Mucosa of gallbladder (tissue), 1 donor: Measurements from ENCODE around the gene EFCAB11. TPM values are rescaled to one million over a fixed set of nuclear protein-coding genes. Genes with fewer than 3 reads are reported as not detected.

Experiments used
- DNase-seq: peaks from one replicate; pipeline ENCODE4 v3.0.0-alpha.2; 2020; ENCODE audit warnings: low spot score
- total RNA-seq: library from RNA; stranded (reverse); gene quantifications from one replicate; pipeline ENCODE4 v1.2.1, GENCODE V29; 2021
- donor health status: DM: no; HTN: no; CAD: no.

Gene EFCAB11
- 16.1 TPM for total RNA-seq

- peak; percentile 98 for DNase-seq
Measured at GRCh38 chr14:89954070-89955021, at the start of gene EFCAB11. Gene EFCAB11 (minus strand): TSS chr14:89954730. CDS start chr14:89954660, 70 bp downstream.

GRCh38 chr14:90003526-90004307, 49.2 kb upstream of the EFCAB11 start:
- no peak for DNase-seq

- DNase-seq = no peak
Measured at GRCh38 chr14:90000935-90001334, 46.4 kb upstream of the EFCAB11 start.

GRCh38 chr14:89996963-89997362, 42.4 kb upstream of the EFCAB11 start:
- DNase-seq = no peak

- DNase-seq = no peak
Measured at GRCh38 chr14:89992273-89992672, 37.7 kb upstream of the EFCAB11 start.

GRCh38 chr14:89990623-89991275, 36.2 kb upstream of the EFCAB11 start:
- DNase-seq = no peak

- DNase-seq = no peak
Measured at GRCh38 chr14:89990218-89990617, 35.7 kb upstream of the EFCAB11 start.

GRCh38 chr14:89988787-89989186, 34.3 kb upstream of the EFCAB11 start:
- DNase-seq = no peak

GRCh38 chr14:89987161-89987475, 32.6 kb upstream of the EFCAB11 start:
- DNase-seq = no peak

GRCh38 chr14:89986462-89987160, 32.1 kb upstream of the EFCAB11 start:
- DNase-seq = no peak

GRCh38 chr14:89983375-89983774, 28.8 kb upstream of the EFCAB11 start:
- DNase-seq = no peak

- no peak for DNase-seq
Measured at GRCh38 chr14:89978656-89979055, 24.1 kb upstream of the EFCAB11 start.

GRCh38 chr14:89977668-89978067, 23.1 kb upstream of the EFCAB11 start:
- no peak for DNase-seq

- DNase-seq = peak; percentile 56
Measured at GRCh38 chr14:89973234-89973823, 18.8 kb upstream of the EFCAB11 start.

GRCh38 chr14:89965839-89966238, 11.3 kb upstream of the EFCAB11 start:
- DNase-seq = no peak

- DNase-seq = no peak
Measured at GRCh38 chr14:89963288-89963978, 8.9 kb upstream of the EFCAB11 start.

GRCh38 chr14:89960914-89961313, 6.4 kb upstream of the EFCAB11 start:
- DNase-seq = no peak

GRCh38 chr14:89959853-89960445, 5.4 kb upstream of the EFCAB11 start:
- DNase-seq = no peak

GRCh38 chr14:89958966-89959365, 4.4 kb upstream of the EFCAB11 start:
- no peak for DNase-seq

- no peak for DNase-seq
Measured at GRCh38 chr14:89957791-89958190, 3.3 kb upstream of the EFCAB11 start.
